HepG2 (cell line): ENCODE results near the gene LST1. TPM values are rescaled to one million over a fixed set of nuclear protein-coding genes. Genes with fewer than 3 reads are reported as not detected.

Experiments
- GATA4 ChIP-seq: sonication (generic); IDR thresholded peaks from 2 replicates; pipeline ENCODE4 v1.6.1; 2016; ENCODE audit warnings: antibody characterized with exemption, low read depth, borderline replicate concordance
- KLF12 ChIP-seq: sonication (generic); formaldehyde crosslinking; IDR thresholded peaks from 2 replicates; pipeline ENCODE4 v1.4.0; 2020; ENCODE audit warnings: missing genetic modification reagents, borderline replicate concordance
- NR2F6 ChIP-seq, 2 experiments: IDR thresholded peaks; 2 replicates each; pipeline ENCODE4 v1.6.1; 2016; ENCODE audit warnings: antibody characterized with exemption in 1 of 2, mild to moderate bottlenecking in 1 of 2
- POLR2AphosphoS5 ChIP-seq: IDR thresholded peaks from 2 replicates; pipeline ENCODE4 v1.6.1; 2012; ENCODE audit warnings: low read depth, low read length
- RXRB ChIP-seq: IDR thresholded peaks from 2 replicates; pipeline ENCODE4 v1.6.1; 2016; ENCODE audit warnings: borderline replicate concordance, missing genetic modification reagents, missing compliant biosample characterization
- SMAD3 ChIP-seq: sonication (generic); formaldehyde crosslinking; IDR thresholded peaks from 2 replicates; pipeline ENCODE4 v1.4.0; 2020; ENCODE audit warnings: missing genetic modification reagents
- SNAPC2 ChIP-seq: sonication (generic); formaldehyde crosslinking; IDR thresholded peaks from 2 replicates; pipeline ENCODE4 v1.8.1; 2022; ENCODE audit warnings: mild to moderate bottlenecking, missing genetic modification reagents
- U2AF2 ChIP-seq: fragments of 200-400 bp; formaldehyde crosslinking; IDR thresholded peaks from 2 replicates; pipeline ENCODE4 v1.6.1; 2017; ENCODE audit warnings: low read depth, mild to moderate bottlenecking, low read length
- ZNF224 ChIP-seq: sonication (generic); formaldehyde crosslinking; IDR thresholded peaks from 2 replicates; pipeline ENCODE4 v1.5.0; 2020; ENCODE audit warnings: mild to moderate bottlenecking, missing genetic modification reagents
- ZNF382 ChIP-seq: sonication (generic); formaldehyde crosslinking; IDR thresholded peaks from 2 replicates; pipeline ENCODE4 v1.5.0; 2020; ENCODE audit warnings: missing genetic modification reagents, mild to moderate bottlenecking, borderline replicate concordance
- ZNF556 ChIP-seq: sonication (generic); formaldehyde crosslinking; IDR thresholded peaks from 2 replicates; pipeline ENCODE4 v1.4.0; 2020; ENCODE audit warnings: mild to moderate bottlenecking, missing genetic modification reagents, borderline replicate concordance
- ZNF747 ChIP-seq: sonication (generic); formaldehyde crosslinking; IDR thresholded peaks from 2 replicates; pipeline ENCODE4 v1.8.1; 2023; ENCODE audit warnings: missing genetic modification reagents, mild to moderate bottlenecking, borderline replicate concordance
- polyA plus RNA-seq, 8 experiments: library from polyadenylated mRNA; depleted of rRNA in 3 of 8; stranded (reverse) in 7 of 8; unstranded in 1 of 8; fragments of >200 nt; fragmentation: Illumina TruSeq in 4 of 8; extraction: Trizol in 4 of 8; gene quantifications; 2 replicates each; pipeline versions ENCODE4 v1.2.1 to v1.2.3, GENCODE V29; 2011 to 2016; ENCODE audit warnings: low read depth in 4 of 8, missing spikeins in 1 of 8, mixed read lengths in 1 of 8; ENCODE audit not compliant: insufficient read depth in 1 of 8
- total RNA-seq, 5 experiments: library from RNA; depleted of rRNA; stranded (reverse); fragments of >200 nt; fragmentation: Illumina TruSeq; extraction: Trizol; gene quantifications; 2 replicates each; pipeline ENCODE4 v1.2.3, GENCODE V29; 2016; ENCODE audit warnings: low read depth in 1 of 5
- TF ChIP-seq, protein P1 (sequence below): sonication (generic); formaldehyde crosslinking; IDR thresholded peaks from 2 replicates; pipeline ENCODE4 v1.4.0; 2020; ENCODE audit warnings: mild to moderate bottlenecking, missing genetic modification reagents
- TF ChIP-seq, protein P2 (sequence below): sonication (generic); formaldehyde crosslinking; IDR thresholded peaks from 2 replicates; pipeline ENCODE4 v1.5.0; 2020; ENCODE audit warnings: mild to moderate bottlenecking, missing genetic modification reagents
- TF ChIP-seq, protein P3 (sequence below): sonication (generic); formaldehyde crosslinking; IDR thresholded peaks from 2 replicates; pipeline ENCODE4 v1.4.0; 2020; ENCODE audit warnings: mild to moderate bottlenecking, missing genetic modification reagents
- TF ChIP-seq, protein P4 (sequence below): IDR thresholded peaks from 2 replicates; pipeline ENCODE4 v1.6.1; 2018; ENCODE audit warnings: missing genetic modification reagents
- TF ChIP-seq, protein P5 (sequence below): sonication (generic); formaldehyde crosslinking; IDR thresholded peaks from 2 replicates; pipeline ENCODE4 v1.4.0; 2020; ENCODE audit warnings: mild to moderate bottlenecking, missing genetic modification reagents, borderline replicate concordance
- TF ChIP-seq, protein P6 (sequence below): sonication (generic); formaldehyde crosslinking; IDR thresholded peaks from 2 replicates; pipeline ENCODE4 v1.5.1; 2020; ENCODE audit warnings: mild to moderate bottlenecking, missing genetic modification reagents, moderate library complexity

The LST1 gene
- total and polyA plus RNA-seq, 2 of the 13 experiments (the other 11 are each of a cell fraction or from before 2014, with no cell fraction given), result not detected

DNA sequence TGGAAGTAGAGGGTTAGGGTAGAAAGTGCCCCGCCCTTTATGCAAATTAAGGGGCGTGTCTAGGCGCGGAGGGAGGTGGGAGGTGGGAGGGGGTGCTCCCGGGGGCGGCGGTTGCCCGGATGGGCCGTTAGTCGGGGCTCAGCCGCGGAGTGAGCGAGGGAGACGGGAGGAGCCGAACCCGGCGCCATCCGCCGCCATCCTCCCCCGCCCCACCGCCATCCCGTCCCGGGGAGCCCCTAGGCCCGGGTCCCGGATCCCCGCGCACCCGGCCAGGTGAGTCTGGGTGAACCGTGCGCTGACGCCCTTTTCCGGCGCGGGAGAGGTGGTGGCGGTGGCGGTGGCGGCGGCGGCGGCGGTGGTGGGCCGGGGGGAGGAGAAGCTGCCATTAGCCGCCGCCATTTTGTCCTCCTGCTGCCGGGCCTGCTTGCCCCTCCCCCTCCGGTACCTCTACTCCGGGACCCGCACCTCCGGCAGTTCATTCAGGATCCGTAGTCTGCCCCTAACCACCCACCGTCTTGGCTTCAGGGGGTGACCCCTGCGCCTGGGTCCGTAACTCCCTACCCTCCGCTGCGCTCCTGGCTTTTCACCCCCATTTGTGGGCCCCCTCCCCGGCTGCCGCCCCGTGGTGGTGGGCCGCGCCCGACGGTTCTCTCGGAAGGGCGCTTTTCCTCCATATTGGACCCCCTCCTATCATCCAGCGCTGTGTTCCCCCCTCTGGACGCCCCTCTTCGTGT, 34.7 kb downstream of the LST1 start, which contains the start of gene PRRC2A (continued):
- TF ChIP-seq SNAPC2 (peak; percentile 96; the same call in 1 of the 2 replicates), SMAD3 (no peak), ZNF224 (CRISPR knock-in tag) (0 out of 2 replicates have a peak, but pooled peaks have one; percentile 1), RXRB (no peak), ZNF747 (no peak; the same call in none of the 2 replicates), GATA4 (no peak), U2AF2 (0 out of 2 replicates have a peak, but pooled peaks have one; percentile 30), NR2F6 (IDR thresholded peaks at IDR 0.05) (no peak), NR2F6 (CRISPR knock-in tag; IDR thresholded peaks at IDR 0.05) (no peak), KLF12 (CRISPR knock-in tag) (peak; percentile 69; the same call in 1 of the 2 replicates), ZNF556 (CRISPR knock-in tag) (no peak; the same call in 1 of the 2 replicates), ZNF382 (CRISPR knock-in tag) (no peak), POLR2AphosphoS5 (peak; percentile 56; the same call in 1 of the 2 replicates)
- TF ChIP-seq, protein P1, sequence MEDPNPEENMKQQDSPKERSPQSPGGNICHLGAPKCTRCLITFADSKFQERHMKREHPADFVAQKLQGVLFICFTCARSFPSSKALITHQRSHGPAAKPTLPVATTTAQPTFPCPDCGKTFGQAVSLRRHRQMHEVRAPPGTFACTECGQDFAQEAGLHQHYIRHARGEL (CRISPR knock-in tag), result no peak
- TF ChIP-seq, protein P2, sequence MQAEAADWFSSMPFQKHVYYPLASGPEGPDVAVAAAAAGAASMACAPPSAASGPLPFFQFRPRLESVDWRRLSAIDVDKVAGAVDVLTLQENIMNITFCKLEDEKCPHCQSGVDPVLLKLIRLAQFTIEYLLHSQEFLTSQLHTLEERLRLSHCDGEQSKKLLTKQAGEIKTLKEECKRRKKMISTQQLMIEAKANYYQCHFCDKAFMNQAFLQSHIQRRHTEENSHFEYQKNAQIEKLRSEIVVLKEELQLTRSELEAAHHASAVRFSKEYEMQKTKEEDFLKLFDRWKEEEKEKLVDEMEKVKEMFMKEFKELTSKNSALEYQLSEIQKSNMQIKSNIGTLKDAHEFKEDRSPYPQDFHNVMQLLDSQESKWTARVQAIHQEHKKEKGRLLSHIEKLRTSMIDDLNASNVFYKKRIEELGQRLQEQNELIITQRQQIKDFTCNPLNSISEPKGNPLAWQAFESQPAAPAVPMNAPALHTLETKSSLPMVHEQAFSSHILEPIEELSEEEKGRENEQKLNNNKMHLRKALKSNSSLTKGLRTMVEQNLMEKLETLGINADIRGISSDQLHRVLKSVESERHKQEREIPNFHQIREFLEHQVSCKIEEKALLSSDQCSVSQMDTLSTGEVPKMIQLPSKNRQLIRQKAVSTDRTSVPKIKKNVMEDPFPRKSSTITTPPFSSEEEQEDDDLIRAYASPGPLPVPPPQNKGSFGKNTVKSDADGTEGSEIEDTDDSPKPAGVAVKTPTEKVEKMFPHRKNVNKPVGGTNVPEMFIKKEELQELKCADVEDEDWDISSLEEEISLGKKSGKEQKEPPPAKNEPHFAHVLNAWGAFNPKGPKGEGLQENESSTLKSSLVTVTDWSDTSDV, result 0 out of 2 replicates have a peak, but pooled peaks have one; percentile 13
- TF ChIP-seq, protein P3, sequence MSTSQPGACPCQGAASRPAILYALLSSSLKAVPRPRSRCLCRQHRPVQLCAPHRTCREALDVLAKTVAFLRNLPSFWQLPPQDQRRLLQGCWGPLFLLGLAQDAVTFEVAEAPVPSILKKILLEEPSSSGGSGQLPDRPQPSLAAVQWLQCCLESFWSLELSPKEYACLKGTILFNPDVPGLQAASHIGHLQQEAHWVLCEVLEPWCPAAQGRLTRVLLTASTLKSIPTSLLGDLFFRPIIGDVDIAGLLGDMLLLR (CRISPR knock-in tag), result no peak
- TF ChIP-seq, protein P4, sequence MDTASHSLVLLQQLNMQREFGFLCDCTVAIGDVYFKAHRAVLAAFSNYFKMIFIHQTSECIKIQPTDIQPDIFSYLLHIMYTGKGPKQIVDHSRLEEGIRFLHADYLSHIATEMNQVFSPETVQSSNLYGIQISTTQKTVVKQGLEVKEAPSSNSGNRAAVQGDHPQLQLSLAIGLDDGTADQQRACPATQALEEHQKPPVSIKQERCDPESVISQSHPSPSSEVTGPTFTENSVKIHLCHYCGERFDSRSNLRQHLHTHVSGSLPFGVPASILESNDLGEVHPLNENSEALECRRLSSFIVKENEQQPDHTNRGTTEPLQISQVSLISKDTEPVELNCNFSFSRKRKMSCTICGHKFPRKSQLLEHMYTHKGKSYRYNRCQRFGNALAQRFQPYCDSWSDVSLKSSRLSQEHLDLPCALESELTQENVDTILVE (CRISPR knock-in tag), result peak; percentile 96
- TF ChIP-seq, protein P5, sequence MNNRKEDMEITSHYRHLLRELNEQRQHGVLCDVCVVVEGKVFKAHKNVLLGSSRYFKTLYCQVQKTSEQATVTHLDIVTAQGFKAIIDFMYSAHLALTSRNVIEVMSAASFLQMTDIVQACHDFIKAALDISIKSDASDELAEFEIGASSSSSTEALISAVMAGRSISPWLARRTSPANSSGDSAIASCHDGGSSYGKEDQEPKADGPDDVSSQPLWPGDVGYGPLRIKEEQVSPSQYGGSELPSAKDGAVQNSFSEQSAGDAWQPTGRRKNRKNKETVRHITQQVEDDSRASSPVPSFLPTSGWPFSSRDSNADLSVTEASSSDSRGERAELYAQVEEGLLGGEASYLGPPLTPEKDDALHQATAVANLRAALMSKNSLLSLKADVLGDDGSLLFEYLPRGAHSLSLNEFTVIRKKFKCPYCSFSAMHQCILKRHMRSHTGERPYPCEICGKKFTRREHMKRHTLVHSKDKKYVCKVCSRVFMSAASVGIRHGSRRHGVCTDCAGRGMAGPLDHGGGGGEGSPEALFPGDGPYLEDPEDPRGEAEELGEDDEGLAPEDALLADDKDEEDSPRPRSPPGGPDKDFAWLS (CRISPR knock-in tag), result no peak
- TF ChIP-seq, protein P6, sequence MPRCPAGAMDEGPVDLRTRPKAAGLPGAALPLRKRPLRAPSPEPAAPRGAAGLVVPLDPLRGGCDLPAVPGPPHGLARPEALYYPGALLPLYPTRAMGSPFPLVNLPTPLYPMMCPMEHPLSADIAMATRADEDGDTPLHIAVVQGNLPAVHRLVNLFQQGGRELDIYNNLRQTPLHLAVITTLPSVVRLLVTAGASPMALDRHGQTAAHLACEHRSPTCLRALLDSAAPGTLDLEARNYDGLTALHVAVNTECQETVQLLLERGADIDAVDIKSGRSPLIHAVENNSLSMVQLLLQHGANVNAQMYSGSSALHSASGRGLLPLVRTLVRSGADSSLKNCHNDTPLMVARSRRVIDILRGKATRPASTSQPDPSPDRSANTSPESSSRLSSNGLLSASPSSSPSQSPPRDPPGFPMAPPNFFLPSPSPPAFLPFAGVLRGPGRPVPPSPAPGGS (CRISPR knock-in tag), result peak; percentile 53; the same call in 1 of the 2 replicates
